OCI-LY7 (cell line): Measurements from ENCODE around the gene SIM1. TPM values are rescaled to one million over a fixed set of nuclear protein-coding genes. Genes with fewer than 3 reads are reported as not detected.

ENCODE experiments used
- BruUV-seq: library from RNA; stranded (reverse); fragments of 400-500 nt; replicated peaks from 2 replicates; lab custom pipeline; 2021; lab: Mats Ljungman, UMichigan
- CTCF ChIA-PET: fragments of 300-600 bp; sonication (Branson Sonifier 250); formaldehyde crosslinking; loops from one replicate; lab custom pipeline; 2022; ENCODE audit warnings: antibody characterized with exemption; ENCODE audit not compliant: unreplicated experiment; lab: Charles Lee
- POLR2A ChIA-PET: fragments of 300-600 bp; sonication (Branson Sonifier 250); formaldehyde crosslinking; loops from one replicate; lab custom pipeline; 2022; ENCODE audit warnings: antibody characterized with exemption; lab: Charles Lee
- DNase-seq: peaks from one replicate; pipeline ENCODE4 v3.0.0-alpha.2; 2015; ENCODE audit warnings: low spot score
- H2AFZ ChIP-seq: fragments of 200-600 bp; sonication (generic), shearing (Covaris generic); 2 replicates; pipeline ENCODE4 v1.6.1; 2014; ENCODE audit warnings: mild to moderate bottlenecking, antibody characterized with exemption, low read length, moderate library complexity
- H3K27ac ChIP-seq: fragments of 200-600 bp; sonication (generic); 2 replicates; pipeline ENCODE4 v1.5.1; 2014; ENCODE audit warnings: mixed run types, low read depth, mild to moderate bottlenecking, moderate library complexity, low read length, inconsistent platforms; ENCODE audit not compliant: poor library complexity, severe bottlenecking
- H3K36me3 ChIP-seq: fragments of 200-600 bp; sonication (generic); 2 replicates; pipeline ENCODE4 v1.6.1; 2014; ENCODE audit warnings: mild to moderate bottlenecking, antibody characterized with exemption, low read length, moderate library complexity, mixed read lengths; ENCODE audit not compliant: insufficient read depth
- H3K4me1 ChIP-seq: fragments of 200-600 bp; sonication (generic); 2 replicates; pipeline ENCODE4 v1.5.1; 2014; ENCODE audit warnings: mild to moderate bottlenecking, low read length; ENCODE audit not compliant: insufficient read depth, poor library complexity, severe bottlenecking
- H3K4me2 ChIP-seq: fragments of 200-600 bp; sonication (generic); 2 replicates; pipeline ENCODE4 v1.6.1; 2014; ENCODE audit warnings: mild to moderate bottlenecking, low read length
- H3K4me3 ChIP-seq: fragments of 200-600 bp; sonication (generic); 2 replicates; pipeline ENCODE4 v1.5.1; 2014; ENCODE audit warnings: mild to moderate bottlenecking, low read depth, low read length; ENCODE audit not compliant: poor library complexity, severe bottlenecking
- H3K79me2 ChIP-seq: fragments of 200-600 bp; sonication (generic); 2 replicates; pipeline ENCODE4 v1.6.1; 2016; ENCODE audit warnings: low read depth, mild to moderate bottlenecking, low read length, moderate library complexity, mixed read lengths; ENCODE audit not compliant: insufficient read depth
- H3K9me2 ChIP-seq: fragments of 200-600 bp; sonication (generic); 2 replicates; pipeline ENCODE4 v1.6.1; 2016; ENCODE audit warnings: mild to moderate bottlenecking, low read length, mixed read lengths; ENCODE audit not compliant: insufficient read depth
- H3K9me3 ChIP-seq: fragments of 200-600 bp; sonication (generic); 2 replicates; pipeline ENCODE4 v1.6.1; 2014; ENCODE audit warnings: mild to moderate bottlenecking, mixed run types, low read length, mixed read lengths
- H4K20me1 ChIP-seq: fragments of 200-600 bp; sonication (generic); 2 replicates; pipeline ENCODE4 v1.6.1; 2014; ENCODE audit warnings: mild to moderate bottlenecking, antibody characterized with exemption, low read length, moderate library complexity, mixed read lengths; ENCODE audit not compliant: insufficient read depth
- CTCF ChIP-seq: fragments of 200-600 bp; sonication (generic); conservative IDR thresholded peaks from 2 replicates; pipeline ENCODE4 v1.5.1; 2014; ENCODE audit warnings: mild to moderate bottlenecking, antibody characterized with exemption, low read length, moderate library complexity, mixed read lengths
- EZH2phosphoT487 ChIP-seq: fragments of 200-600 bp; sonication (generic); IDR thresholded peaks from 2 replicates; pipeline ENCODE4 v1.6.1; 2018; ENCODE audit warnings: low read depth, borderline replicate concordance, mild to moderate bottlenecking, mixed run types, antibody characterized with exemption, low read length, moderate library complexity, mixed read lengths
- intact Hi-C: fragments of 100-400 bp; cut with micrococcal nuclease; formaldehyde crosslinking; loops from one replicate; pipeline ENCODE4 v1.10.0; 2022; ENCODE audit not compliant: unreplicated experiment
- total RNA-seq, 2 experiments: library from RNA; depleted of rRNA in 1 of 2; stranded (reverse); fragments of >200 nt in 1 of 2; shearing (Covaris generic) in 1 of 2; gene quantifications; 2 replicates each; pipeline ENCODE4 v1.2.3, GENCODE V29; 2014 to 2022

The SIM1 gene
- total RNA-seq, 2 experiments from 2014 or later: not detected

DNA sequence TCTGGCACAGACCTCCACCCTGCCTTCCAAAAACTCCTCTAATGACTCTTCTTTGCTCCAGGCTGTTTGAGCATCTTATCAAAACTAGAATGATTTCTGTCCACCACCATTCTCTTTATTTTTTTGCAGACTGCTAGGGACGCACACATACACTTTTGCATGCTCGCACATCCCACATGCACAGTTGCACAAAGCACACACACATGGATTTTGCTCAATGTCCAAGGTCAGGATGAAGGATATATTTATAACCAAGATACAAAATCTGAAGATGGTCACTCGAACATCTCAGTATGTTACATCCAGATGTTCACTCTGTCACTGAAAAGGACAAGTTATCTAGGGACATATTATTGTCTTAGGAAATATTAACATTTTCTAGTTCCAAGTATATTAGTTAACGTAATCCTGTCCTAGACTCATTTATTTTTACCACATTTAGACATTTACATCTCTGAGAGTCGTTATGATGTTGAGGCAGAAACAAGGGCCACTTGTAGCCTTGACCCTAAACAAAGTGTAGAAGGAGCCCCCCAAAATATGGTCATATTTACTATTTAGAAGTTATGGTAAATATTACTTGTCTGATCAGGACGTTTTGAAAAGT, 3.4 kb upstream of the SIM1 start:
- CTCF ChIA-PET: no interaction called here
- no peak for DNase-seq
- no peak overlapping the region for H2AFZ ChIP-seq

DNA sequence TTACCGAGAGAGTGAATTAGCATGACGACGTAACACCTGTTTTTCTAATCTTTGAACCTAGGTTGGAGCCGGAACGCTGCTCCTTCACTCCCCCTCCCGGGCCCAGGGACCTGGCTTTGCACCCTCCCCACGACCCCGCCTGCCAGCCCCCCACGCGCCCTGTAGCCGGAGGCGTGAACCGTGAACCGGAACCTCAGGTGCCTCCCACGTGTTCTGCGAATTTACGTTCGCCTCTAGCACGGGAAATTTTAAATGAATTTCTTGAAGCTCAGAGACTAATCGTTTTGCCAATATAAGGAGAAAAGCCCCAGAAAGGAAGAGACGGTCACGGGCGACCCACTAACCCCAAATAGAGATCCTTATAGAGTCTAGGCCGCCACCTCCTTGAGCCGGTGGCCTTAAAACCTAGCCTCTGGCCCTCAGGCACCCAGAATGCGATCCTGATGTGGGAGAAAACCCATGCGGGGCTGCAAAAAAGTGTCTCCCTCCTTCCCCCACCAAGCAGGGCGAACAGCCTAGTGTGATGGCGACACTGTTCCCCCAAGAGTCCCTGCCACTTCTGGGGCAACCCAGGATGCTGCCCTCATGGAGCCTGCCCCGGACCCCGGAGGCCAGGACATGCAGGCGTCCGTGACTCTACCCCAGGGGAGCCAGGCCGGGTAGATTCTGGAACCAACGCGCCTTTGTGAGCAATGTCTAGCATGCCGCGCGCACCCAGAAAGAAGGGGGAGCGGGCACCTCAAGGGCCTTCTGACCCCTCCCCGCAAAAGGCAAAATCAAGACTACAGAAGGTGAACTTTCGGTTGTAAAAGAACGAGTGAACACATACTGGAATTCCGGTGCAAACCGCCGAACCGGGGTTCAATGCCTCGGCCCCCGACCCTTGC, 2.7 kb upstream of the SIM1 start:
- no peak for DNase-seq
- H3K4me3 ChIP-seq: no peak overlapping the region
- no peaks in the 10 kb centered on the region for H3K36me3 ChIP-seq
- H3K27ac ChIP-seq: no peak overlapping the region
- H3K4me2 ChIP-seq: no peak overlapping the region
- no peaks in the 10 kb centered on the region for H3K9me2 ChIP-seq
- BruUV-seq: no TSS peak
- POLR2A ChIA-PET: no interaction called here
- H3K79me2 ChIP-seq: no peaks in the 10 kb centered on the region
- H2AFZ ChIP-seq: no peak overlapping the region
- H3K4me1 ChIP-seq: no peaks in the 10 kb centered on the region
- TF ChIP-seq CTCF (no peak), EZH2phosphoT487 (no peak)
- intact Hi-C loops: no loop called here
- H4K20me1 ChIP-seq: no peaks in the 10 kb centered on the region
- no peaks in the 10 kb centered on the region for H3K9me3 ChIP-seq
- CTCF ChIA-PET: no interaction called here

More for the DNA sequence above, 3.4 kb upstream of the SIM1 start:
- no peaks in the 10 kb centered on the region for H3K79me2 ChIP-seq
- no peaks in the 10 kb centered on the region for H3K9me3 ChIP-seq
- POLR2A ChIA-PET: no interaction called here
- no TSS peak for BruUV-seq
- TF ChIP-seq EZH2phosphoT487: no peak
- TF ChIP-seq CTCF: no peak
- H4K20me1 ChIP-seq: no peaks in the 10 kb centered on the region
- H3K9me2 ChIP-seq: no peaks in the 10 kb centered on the region
- no peak overlapping the region for H3K4me2 ChIP-seq
- no peak overlapping the region for H3K27ac ChIP-seq
- intact Hi-C loops: no loop called here
- H3K4me1 ChIP-seq: no peaks in the 10 kb centered on the region
- H3K4me3 ChIP-seq: no peak overlapping the region
- no peaks in the 10 kb centered on the region for H3K36me3 ChIP-seq
